A673 (cell line): ENCODE data around the gene CLPX.

ENCODE experiments used
- CTCF ChIP-seq: fragments of 300-800, 200-600 bp; sonication (generic); conservative IDR thresholded peaks from 2 replicates; pipeline ENCODE4 v1.5.1; 2017; ENCODE audit warnings: low read depth, mild to moderate bottlenecking, antibody characterized with exemption, low read length, moderate library complexity, mixed read lengths
- EZH2 ChIP-seq: fragments of 200-600 bp; sonication (generic); IDR thresholded peaks from 2 replicates; pipeline ENCODE4 v1.6.1; 2017; ENCODE audit warnings: borderline replicate concordance, low read depth, mild to moderate bottlenecking, mixed read lengths, antibody characterized with exemption, low read length; ENCODE audit not compliant: poor library complexity, severe bottlenecking

- TF ChIP-seq CTCF = no peak
- no peak for TF ChIP-seq EZH2
These were observed 84.7 kb downstream of the CLPX start for GRCh38 chr15:65100442-65100841.
